Thyroid gland (tissue), 4 donors: Measurements from ENCODE around the gene HOXB3. TPM values are rescaled to one million over a fixed set of nuclear protein-coding genes. Genes with fewer than 3 reads are reported as not detected.

Experiments
- DNase-seq, 2 donors: peaks; one replicate each; pipeline ENCODE4 v3.0.0-alpha.2; 2019
- H3K27ac ChIP-seq, 3 donors: fragments of 200-600 bp; sonication (generic); 1 replicate in 2 of 3; 2 replicates in 1 of 3; pipeline ENCODE4 v1.5.1; 2016 to 2019; ENCODE audit warnings: mild to moderate bottlenecking in 1 of 3, moderate library complexity in 1 of 3
- H3K27me3 ChIP-seq: fragments of 200-600 bp; sonication (generic); one replicate; pipeline ENCODE4 v1.5.1; 2019
- H3K36me3 ChIP-seq, 2 donors: fragments of 200-600 bp; sonication (generic); one replicate each; pipeline ENCODE4 v1.5.1; 2016 to 2019
- H3K4me1 ChIP-seq, 2 donors: fragments of 200-600 bp; sonication (generic); one replicate each; pipeline ENCODE4 v1.5.1; 2017 to 2019
- H3K4me3 ChIP-seq, 3 donors: fragments of 200-600 bp; sonication (generic); replicated peaks in 1 of 3; 1 replicate in 2 of 3; 2 replicates in 1 of 3; pipeline ENCODE4 v1.5.1; 2016; ENCODE audit warnings: mild to moderate bottlenecking in 1 of 3
- H3K9me3 ChIP-seq: fragments of 200-600 bp; sonication (generic); one replicate; pipeline ENCODE4 v1.5.1; 2017
- CTCF ChIP-seq, 6 experiments: fragments of 200-600 bp in 3 of 6; fragments of 450-650 bp in 3 of 6; sonication (generic) in 3 of 6; IDR thresholded peaks; one replicate each; pipeline ENCODE4 v1.5.1; 2016 to 2019; ENCODE audit warnings: antibody characterized with exemption in 6 of 6, mild to moderate bottlenecking in 2 of 6, inconsistent platforms in 1 of 6, moderate library complexity in 1 of 6
- POLR2A ChIP-seq, 2 donors: fragments of 450-650 bp; IDR thresholded peaks; one replicate each; pipeline ENCODE4 v1.6.1; 2017; ENCODE audit warnings: antibody characterized with exemption in 2 of 2, mild to moderate bottlenecking in 2 of 2, moderate library complexity in 1 of 2
- WGBS, 2 donors: methylation state at CpG; one replicate each; pipeline ENCODE4 v1.1.5; 2017; 5-methylcytosine and 5-hydroxymethylcytosine counted together
- intact Hi-C: fragments of 100-400 bp; cut with DNase I; formaldehyde crosslinking; loops from one replicate; pipeline ENCODE4 v1.15.1; 2023
- total RNA-seq, 4 donors: library from RNA; depleted of rRNA; stranded (reverse); fragments of >200 nt; gene quantifications; one replicate each; pipeline ENCODE4 v1.2.3, GENCODE V29; 2016

HOXB3 gene
- total RNA-seq, 4 donors from 2014 or later: 1.5 to 6.7 (median 4.3) TPM

GRCh38 chr17:48627623-48628521 lies 37.8 kb upstream of the HOXB3 start:
- no peak overlapping the region for H3K4me3 ChIP-seq
- H3K9me3 ChIP-seq: no peaks in the 10 kb centered on the region
- intact Hi-C loops: no loop called here
- no peak for DNase-seq
- peaks cover 10 to 20% of the 10 kb centered on the region in 2 donors for H3K4me1 ChIP-seq
- H3K27ac ChIP-seq: no peak overlapping the region
- 15 to 20% methylated on average over 27 of the region's 27 CpGs for WGBS, 2 donors
- TF ChIP-seq CTCF (IDR thresholded peaks at IDR 0.05): no peak
- no peak for TF ChIP-seq POLR2A (IDR thresholded peaks at IDR 0.05)
- H3K36me3 ChIP-seq: no peaks in the 10 kb centered on the region
- peaks cover 72% of the 10 kb centered on the region for H3K27me3 ChIP-seq

GRCh38 chr17:48627118-48627597 lies 37.1 kb upstream of the HOXB3 start:
- no peak overlapping the region for H3K27ac ChIP-seq
- H3K9me3 ChIP-seq: no peaks in the 10 kb centered on the region
- no peak for DNase-seq
- peaks cover 71% of the 10 kb centered on the region for H3K27me3 ChIP-seq
- H3K36me3 ChIP-seq: no peaks in the 10 kb centered on the region
- peaks cover 10 to 20% of the 10 kb centered on the region in 2 donors for H3K4me1 ChIP-seq
- TF ChIP-seq POLR2A (IDR thresholded peaks at IDR 0.05) (no peak), CTCF (IDR thresholded peaks at IDR 0.05) (no peak)
- intact Hi-C loops: no loop called here
- H3K4me3 ChIP-seq: no peak overlapping the region
- WGBS, 2 donors: 11 to 21% methylated on average over 5 of the region's 5 CpGs

GRCh38 chr17:48626245-48627117 lies 36.4 kb upstream of the HOXB3 start, which contains the start of gene HOXB9:
Gene HOXB9 (minus strand): TSS chr17:48626358. CDS start chr17:48626269, 89 bp downstream.
- no peak within 1 kb of the TSS for H3K27ac ChIP-seq

GRCh38 chr17:48625495-48626244 lies 35.6 kb upstream of the HOXB3 start:
- H3K27me3 ChIP-seq: peaks cover 78% of the 10 kb centered on the region
- H3K9me3 ChIP-seq: no peaks in the 10 kb centered on the region
- H3K4me1 ChIP-seq: peaks cover 10 to 20% of the 10 kb centered on the region in 2 donors
- WGBS, 2 donors: 0 to 1% methylated on average over 27 to 28 of the region's 69 CpGs
- TF ChIP-seq POLR2A (IDR thresholded peaks at IDR 0.05): no peak
- no peak for TF ChIP-seq CTCF (IDR thresholded peaks at IDR 0.05)
- no peak overlapping the region for H3K27ac ChIP-seq
- intact Hi-C loops: no loop called here
- no peaks in the 10 kb centered on the region for H3K36me3 ChIP-seq
- peak overlapping the region in 1 of 3 donors; percentile 10 for H3K4me3 ChIP-seq
- DNase-seq: peak; percentile 23 to 26

More at GRCh38 chr17:48626245-48627117, 36.4 kb upstream of the HOXB3 start, which contains the start of gene HOXB9:
- DNase-seq: no peak
- Histone ChIP-seq H3K4me1 (peaks cover 10 to 20% of the 10 kb centered on the region in 2 donors), H3K36me3 (no peaks in the 10 kb centered on the region), H3K27me3 (peaks cover 74% of the 10 kb centered on the region), H3K4me3 (peak within 1 kb of the TSS in 1 of 3 donors; percentile 10), H3K9me3 (no peaks in the 10 kb centered on the region)
- TF ChIP-seq POLR2A (IDR thresholded peaks at IDR 0.05): no peak
- no peak for TF ChIP-seq CTCF (IDR thresholded peaks at IDR 0.05)
- 2 to 3% methylated on average over 10 to 27 of the region's 50 CpGs for WGBS, 2 donors
- intact Hi-C loops: no loop called here
